Measurements from ENCODE around the gene DRAM1. TPM values are rescaled to one million over a fixed set of nuclear protein-coding genes. Genes with fewer than 3 reads are reported as not detected.

Gene DRAM1
- total RNA-seq, 4 donors from 2014 or later = 13.2 to 29.1 (median 21.2) TPM

GRCh38 chr12:101902641-101903040 is 25.3 kb downstream of the DRAM1 start:
- H3K4me3 ChIP-seq = no peak overlapping the region
- H3K9me3 ChIP-seq = no peaks in the 10 kb centered on the region
- no peak overlapping the region for H3K27ac ChIP-seq
- peaks cover 0 to 5% (median 0%) of the 10 kb centered on the region in 3 donors for H3K4me1 ChIP-seq
- TF ChIP-seq CTCF (IDR thresholded peaks at IDR 0.05) (no peak), POLR2A (IDR thresholded peaks at IDR 0.05) (no peak), EP300 (IDR thresholded peaks at IDR 0.05) (no peak), POLR2AphosphoS5 (IDR thresholded peaks at IDR 0.05) (no peak)
- no peak for ATAC-seq
- WGBS, 2 donors (ENCODE audit: low coverage in 1 of 2) = 84 to 90% methylated on average over 4 to 8 of the region's 8 CpGs
- H3K27me3 ChIP-seq = no peaks in the 10 kb centered on the region
- H3K36me3 ChIP-seq = peaks cover 0 to 24% of the 10 kb centered on the region in 2 donors

- H3K27ac ChIP-seq = no peak overlapping the region
- WGBS, 2 donors (ENCODE audit: low coverage in 1 of 2) = 90% methylated on average over 2 of the region's 2 CpGs; no CpG with 5 or more reads in 1 of the 2 donors
- TF ChIP-seq CTCF (IDR thresholded peaks at IDR 0.05) = no peak
- TF ChIP-seq POLR2A (IDR thresholded peaks at IDR 0.05) = no peak
- no peak for TF ChIP-seq EP300 (IDR thresholded peaks at IDR 0.05)
- TF ChIP-seq POLR2AphosphoS5 (IDR thresholded peaks at IDR 0.05) = no peak
- H3K36me3 ChIP-seq = peaks cover 0 to 22% of the 10 kb centered on the region in 2 donors
- peaks cover 0 to 5% (median 0%) of the 10 kb centered on the region in 3 donors for H3K4me1 ChIP-seq
- H3K9me3 ChIP-seq = no peaks in the 10 kb centered on the region
- H3K27me3 ChIP-seq = no peaks in the 10 kb centered on the region
- ATAC-seq = no peak
- H3K4me3 ChIP-seq = no peak overlapping the region
Observed at GRCh38 chr12:101906226-101906625, 28.8 kb downstream of the DRAM1 start.

GRCh38 chr12:101908395-101908794 is 31.0 kb downstream of the DRAM1 start:
- no peak overlapping the region for H3K4me3 ChIP-seq
- H3K27ac ChIP-seq = no peak overlapping the region
- no peak for ATAC-seq
- TF ChIP-seq EP300 (IDR thresholded peaks at IDR 0.05) (no peak), CTCF (IDR thresholded peaks at IDR 0.05) (no peak), POLR2A (IDR thresholded peaks at IDR 0.05) (no peak), POLR2AphosphoS5 (IDR thresholded peaks at IDR 0.05) (no peak)
- no peaks in the 10 kb centered on the region for H3K27me3 ChIP-seq
- H3K9me3 ChIP-seq = no peaks in the 10 kb centered on the region
- H3K4me1 ChIP-seq = peaks cover 0 to 5% (median 0%) of the 10 kb centered on the region in 3 donors
- WGBS, 2 donors (ENCODE audit: low coverage in 1 of 2) = 100% methylated on average over 1 of the region's 3 CpGs; no CpG with 5 or more reads in 1 of the 2 donors
- H3K36me3 ChIP-seq = peaks cover 0 to 14% of the 10 kb centered on the region in 2 donors

- 86 to 90% methylated on average over 6 to 7 of the region's 7 CpGs for WGBS, 2 donors (ENCODE audit: low coverage in 1 of 2)
- peaks cover 0 to 14% of the 10 kb centered on the region in 2 donors for H3K36me3 ChIP-seq
- no peak overlapping the region for H3K4me3 ChIP-seq
Observed at GRCh38 chr12:101909646-101910045, 32.3 kb downstream of the DRAM1 start.

More at GRCh38 chr12:101909646-101910045, 32.3 kb downstream of the DRAM1 start:
- ATAC-seq = no peak
- TF ChIP-seq CTCF (IDR thresholded peaks at IDR 0.05) (no peak), POLR2AphosphoS5 (IDR thresholded peaks at IDR 0.05) (no peak), EP300 (IDR thresholded peaks at IDR 0.05) (no peak), POLR2A (IDR thresholded peaks at IDR 0.05) (no peak)
- no peak overlapping the region for H3K27ac ChIP-seq
- H3K27me3 ChIP-seq = no peaks in the 10 kb centered on the region
- no peaks in the 10 kb centered on the region for H3K4me1 ChIP-seq
- H3K9me3 ChIP-seq = no peaks in the 10 kb centered on the region
